ENCODE measurements around the gene ARL6IP4. TPM values are rescaled to one million over a fixed set of nuclear protein-coding genes. Genes with fewer than 3 reads are reported as not detected.
"Not testable (repeated sequence)": the region's sequence is repeated elsewhere in the genome, so short reads cannot be mapped to it uniquely, and the experiment has no call there.

Gene ARL6IP4
- 100 to 1,000 TPM; 136 to 158 TPM for total RNA-seq
- long read RNA-seq, transcript ARL6IP4-208 (6 exons, 796 nt): minor isoform, 6 of 158 reads
- long read RNA-seq, transcript ARL6IP4-201 (6 exons, 1,644 nt): minor isoform, 20 of 158 reads
- long read RNA-seq, transcript ARL6IP4-220 (6 exons, 1,591 nt): major isoform, 32 of 158 reads
- long read RNA-seq, transcript ARL6IP4-210 (6 exons, 1,491 nt): minor isoform, 15 of 158 reads
- long read RNA-seq, partial matches to known transcripts: 19 of 158 reads
- long read RNA-seq, other reads (novel, unspliced or antisense): 57 of 158 reads

DNA sequence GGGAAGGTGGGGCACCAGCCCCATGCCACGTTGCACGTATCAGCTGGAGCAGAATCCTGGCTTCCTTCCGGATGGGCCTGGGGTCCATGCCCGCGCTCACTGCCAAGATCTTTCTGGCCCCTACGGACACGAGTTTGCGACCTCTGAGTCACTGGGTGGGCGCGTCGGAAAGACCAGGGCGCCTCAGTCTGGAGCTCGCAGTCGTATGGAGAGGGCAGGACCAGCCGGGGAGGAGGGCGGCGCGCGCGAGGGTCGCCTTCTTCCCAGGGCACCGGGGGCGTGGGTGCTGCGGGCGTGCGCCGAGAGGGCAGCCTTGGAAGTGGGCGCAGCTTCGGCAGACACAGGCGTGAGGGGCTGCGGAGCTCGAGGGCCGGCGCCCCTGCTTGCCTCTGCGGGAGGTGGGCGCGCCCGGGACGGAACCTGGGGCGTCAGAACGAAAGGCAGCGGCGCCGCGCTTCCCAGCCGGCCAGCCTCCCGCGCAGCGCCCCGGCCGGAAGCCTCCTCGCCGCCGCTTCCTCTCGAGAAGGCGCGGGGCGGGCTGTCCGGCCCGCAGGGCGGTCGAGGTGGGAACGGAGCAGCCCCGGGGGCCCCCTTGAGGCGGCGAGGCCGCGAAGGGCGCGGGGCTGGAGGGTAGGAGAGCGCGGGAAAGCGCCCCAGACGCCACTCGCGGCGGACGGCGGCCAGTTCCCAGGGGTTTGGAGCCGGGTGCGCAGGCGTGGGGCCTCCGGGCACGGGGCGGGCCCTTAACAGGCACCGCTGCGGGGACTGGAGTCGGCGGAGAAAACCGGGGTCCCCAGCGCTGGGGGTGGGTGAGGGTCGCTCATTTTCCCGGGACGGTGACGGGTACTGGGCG is at the start of gene ARL6IP4:
Gene ARL6IP4, plus strand, starts transcription at position 499 of the 853 bp plus-strand sequence. CDS start 459 bp downstream, outside the sequence.
- intact Hi-C loops (cut with DNase I, micrococcal nuclease): loop anchor here in 1 of 2 donors (10.0 kb wide), 1 partner anchor 254 kb away; the partner anchor contains the start of genes MPHOSPH9 and MTRFR

DNA sequence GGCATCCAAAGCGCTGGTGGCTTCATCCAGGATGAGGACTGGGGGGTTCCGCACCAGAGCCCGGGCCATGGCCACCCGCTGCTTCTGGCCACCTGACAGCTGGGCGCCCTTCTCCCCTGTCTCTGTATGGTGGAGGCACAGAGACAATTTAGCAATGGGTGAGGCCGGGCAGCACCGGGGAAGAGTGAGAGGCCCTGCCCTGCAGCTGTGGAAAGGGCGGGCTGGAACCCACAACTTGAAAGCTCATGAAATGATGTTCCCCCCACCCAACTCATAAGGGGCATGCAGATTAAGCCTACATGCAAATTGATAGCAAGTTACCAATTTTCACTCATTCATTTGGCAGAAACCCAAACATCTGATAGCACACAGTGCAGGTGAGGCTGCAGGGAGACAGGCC is 48.3 kb upstream of the ARL6IP4 start:
- no peak for ATAC-seq

More for the DNA sequence above, at the start of gene ARL6IP4:
- peak; percentile 78 for ATAC-seq
- peak in 1 of 2 donors; percentile 79 for DNase-seq

DNA sequence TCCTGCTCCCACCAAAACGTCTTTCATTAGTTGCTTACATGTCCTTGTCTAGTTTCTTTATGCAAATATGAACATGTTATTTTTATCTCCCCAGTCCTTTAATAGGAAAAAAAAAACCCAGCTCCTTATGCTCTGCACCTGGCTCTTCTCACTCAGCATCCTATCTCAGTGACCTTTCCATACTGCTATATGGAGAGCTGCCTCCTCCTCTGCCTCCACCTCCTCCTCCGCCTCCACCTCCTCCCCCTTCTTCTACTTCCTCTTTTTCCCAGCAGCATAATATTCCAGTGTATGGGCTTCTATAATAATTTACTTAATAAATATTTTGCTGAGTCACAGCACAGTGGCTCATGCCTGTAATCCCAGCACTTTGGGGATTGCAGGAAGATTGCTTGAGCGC is 45.8 kb upstream of the ARL6IP4 start:
- ATAC-seq (no peak), DNase-seq (no peak)
- intact Hi-C loops (cut with DNase I, micrococcal nuclease): no loop called here

More for the DNA sequence above, 48.3 kb upstream of the ARL6IP4 start:
- intact Hi-C loops (cut with DNase I, micrococcal nuclease): no loop called here
- DNase-seq: no peak

DNA sequence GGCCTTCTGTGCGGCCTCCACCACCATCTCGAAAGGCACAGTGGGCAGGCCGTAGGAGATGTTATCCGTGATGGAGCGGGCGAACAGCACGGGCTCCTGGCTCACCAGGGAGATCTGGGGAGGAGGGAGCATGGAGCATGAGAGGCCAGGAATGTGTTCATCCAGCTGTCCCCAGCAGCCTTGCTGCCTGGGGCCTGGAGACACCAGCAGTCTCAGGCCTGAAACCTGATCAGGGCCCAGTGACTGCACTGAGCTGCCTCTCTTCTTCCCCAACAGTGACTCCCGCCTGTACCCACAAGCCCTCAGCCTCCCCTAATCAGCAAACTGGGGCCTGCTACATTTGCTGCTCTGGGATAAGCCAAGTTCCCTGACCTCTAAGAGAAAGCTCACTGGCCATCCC is 45.2 kb upstream of the ARL6IP4 start:
- no peak for ATAC-seq
- no peak for DNase-seq
- intact Hi-C loops (cut with DNase I, micrococcal nuclease): no loop called here

DNA sequence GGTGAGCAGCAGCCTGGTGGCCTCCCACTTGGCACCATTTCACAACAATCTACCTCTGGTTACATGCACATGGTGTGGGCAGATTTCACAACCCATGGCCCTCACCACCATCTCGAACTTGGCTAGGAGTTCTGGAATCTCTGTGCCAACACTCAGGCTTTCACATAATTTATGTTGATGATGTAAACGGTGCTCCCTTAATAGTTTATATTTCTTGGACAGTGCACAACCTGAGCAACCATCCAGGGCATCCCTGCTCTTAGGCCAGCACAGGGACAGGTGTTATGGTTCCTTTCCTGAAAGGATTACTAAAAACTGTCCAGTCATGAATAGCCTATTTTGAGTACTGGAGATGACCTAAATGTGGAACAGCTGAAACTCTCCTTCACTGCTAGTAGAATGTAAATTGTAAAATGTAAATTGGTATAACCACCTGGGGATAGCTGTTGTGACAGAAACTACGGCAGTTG is 42.8 kb upstream of the ARL6IP4 start:
- DNase-seq (no peak), ATAC-seq (no peak)
- intact Hi-C loops (cut with DNase I, micrococcal nuclease): no loop called here

DNA sequence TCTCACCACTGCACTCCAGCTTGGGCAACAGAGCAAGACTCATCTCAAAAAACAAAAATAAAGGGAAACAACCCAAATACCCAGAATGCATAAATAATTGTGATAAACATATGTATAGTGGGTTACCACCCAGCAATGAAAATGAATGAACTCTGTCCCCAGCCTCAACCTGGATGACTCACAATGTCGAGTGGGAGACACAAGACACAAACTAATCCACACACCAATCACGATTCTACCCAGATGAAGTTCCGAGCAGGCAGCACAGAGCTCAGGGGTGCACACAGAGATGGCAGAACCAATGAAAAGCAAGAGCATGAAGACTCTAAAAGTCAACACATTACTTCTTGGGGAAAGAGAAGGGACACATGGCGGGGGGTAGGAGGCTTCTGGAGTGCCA is 41.4 kb upstream of the ARL6IP4 start:
- intact Hi-C loops (cut with DNase I, micrococcal nuclease): no loop called here
- peak; percentile 29 for ATAC-seq
- no peak for DNase-seq

DNA sequence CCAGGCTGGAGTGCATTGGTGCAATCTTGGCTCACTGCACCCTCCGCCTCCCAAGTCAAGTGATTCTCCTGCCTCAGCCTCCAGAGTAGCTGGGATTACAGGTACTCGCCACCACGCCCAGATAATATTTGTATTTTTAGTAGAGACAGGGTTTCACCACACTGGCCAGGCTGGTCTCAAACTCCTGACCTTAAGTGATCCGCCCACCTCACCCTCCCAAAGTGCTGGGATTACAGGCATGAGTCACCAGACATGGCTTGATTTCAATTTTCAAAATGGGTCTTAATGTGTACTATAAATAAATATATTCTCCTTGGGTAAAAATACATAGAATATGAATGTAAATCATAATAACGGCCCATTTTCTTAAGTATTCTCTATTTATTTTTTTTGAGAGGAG is 39.1 kb upstream of the ARL6IP4 start:
- ATAC-seq; intact Hi-C loops (cut with DNase I, micrococcal nuclease); DNase-seq: not testable (repeated sequence)

DNA sequence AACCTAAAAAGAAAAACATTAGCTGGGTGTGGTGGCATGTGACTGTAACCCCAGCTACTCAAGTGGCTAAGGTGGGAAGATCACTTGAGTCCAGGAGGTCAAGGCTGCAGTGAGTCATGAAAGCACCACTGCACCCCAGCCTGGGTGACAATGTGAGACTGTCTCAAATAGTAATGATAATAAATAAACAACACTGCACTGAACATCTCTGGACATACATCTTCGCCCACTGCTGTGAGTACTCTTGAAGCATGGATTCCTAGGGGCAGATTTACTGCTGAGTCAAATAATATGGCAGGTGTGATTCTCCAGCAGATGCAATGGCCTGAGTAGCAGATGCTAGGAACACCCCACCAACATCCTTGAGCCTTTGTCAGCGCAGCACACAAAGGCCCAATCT is 37.8 kb upstream of the ARL6IP4 start:
- peak; percentile 12 for ATAC-seq
- intact Hi-C loops (cut with DNase I, micrococcal nuclease): no loop called here
- no peak for DNase-seq

DNA sequence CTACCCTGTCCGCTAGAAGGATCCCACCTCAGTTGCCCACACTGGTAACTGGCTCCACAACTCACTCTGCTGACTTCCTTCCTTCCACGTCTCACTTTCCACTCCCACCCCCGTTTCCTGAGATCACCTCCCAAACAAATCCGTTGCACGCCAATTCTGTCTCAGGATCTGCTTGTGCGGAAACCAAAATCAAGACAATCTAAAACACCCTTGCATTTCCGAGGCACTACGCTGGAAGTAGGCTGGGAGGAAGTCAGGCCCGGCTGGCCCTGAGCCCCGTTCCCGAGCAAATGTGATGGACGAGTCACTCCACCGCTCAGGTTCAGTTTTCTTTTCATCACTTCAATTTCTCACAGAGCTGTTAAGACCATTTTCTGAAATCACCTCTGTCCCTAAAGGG is 37.3 kb upstream of the ARL6IP4 start:
- DNase-seq (no peak), ATAC-seq (no peak)
- intact Hi-C loops (cut with DNase I, micrococcal nuclease): no loop called here

DNA sequence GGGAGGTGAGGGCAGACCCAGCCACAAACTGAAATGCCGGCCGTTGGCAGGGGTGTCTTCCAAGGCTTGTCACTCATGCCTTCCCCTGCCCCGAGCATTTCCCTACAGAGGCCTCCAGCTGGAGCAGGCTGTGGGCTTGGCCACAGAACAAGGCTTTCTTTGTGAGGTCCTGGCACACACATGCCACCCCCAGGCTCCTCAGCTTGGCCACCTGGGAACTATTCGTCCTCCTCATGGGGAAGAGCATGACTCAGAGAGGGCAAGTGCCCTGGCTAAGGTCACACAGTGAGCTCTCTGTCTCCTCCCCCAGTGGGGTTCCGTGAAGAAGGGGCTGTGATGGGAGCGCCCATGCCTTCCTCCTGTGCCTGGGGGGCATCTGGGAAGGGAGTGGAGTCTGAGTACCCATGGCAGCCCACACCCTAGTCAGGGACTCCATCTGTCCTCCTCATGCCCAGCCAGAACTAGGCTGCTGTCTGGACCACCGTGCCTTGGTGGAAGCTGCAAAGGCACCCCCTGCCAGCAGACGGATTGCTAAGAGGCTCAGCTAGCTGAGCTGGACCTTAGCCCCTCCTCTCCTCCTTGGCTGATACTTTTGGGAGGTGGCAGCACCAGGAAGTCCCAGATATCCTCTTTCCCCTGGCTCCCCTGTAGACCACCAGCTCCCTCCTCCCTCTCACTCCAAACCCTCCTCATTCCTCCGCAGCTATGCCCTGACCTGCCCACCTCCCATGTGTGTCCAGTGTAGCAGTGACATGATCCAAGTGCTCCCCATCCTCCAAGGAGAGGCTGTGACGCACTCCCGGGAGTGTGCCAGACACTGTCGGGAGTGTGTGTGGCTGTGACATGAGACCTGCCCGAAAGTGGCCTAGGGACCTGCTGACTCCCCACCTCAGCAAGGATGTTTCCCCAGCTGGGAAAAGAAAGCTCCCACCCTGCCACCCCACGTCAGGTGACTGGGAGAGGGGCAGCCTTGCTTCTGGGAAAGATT is 35.6 kb upstream of the ARL6IP4 start:
- ATAC-seq: peak; percentile 24
- intact Hi-C loops (cut with DNase I, micrococcal nuclease): no loop called here

DNA sequence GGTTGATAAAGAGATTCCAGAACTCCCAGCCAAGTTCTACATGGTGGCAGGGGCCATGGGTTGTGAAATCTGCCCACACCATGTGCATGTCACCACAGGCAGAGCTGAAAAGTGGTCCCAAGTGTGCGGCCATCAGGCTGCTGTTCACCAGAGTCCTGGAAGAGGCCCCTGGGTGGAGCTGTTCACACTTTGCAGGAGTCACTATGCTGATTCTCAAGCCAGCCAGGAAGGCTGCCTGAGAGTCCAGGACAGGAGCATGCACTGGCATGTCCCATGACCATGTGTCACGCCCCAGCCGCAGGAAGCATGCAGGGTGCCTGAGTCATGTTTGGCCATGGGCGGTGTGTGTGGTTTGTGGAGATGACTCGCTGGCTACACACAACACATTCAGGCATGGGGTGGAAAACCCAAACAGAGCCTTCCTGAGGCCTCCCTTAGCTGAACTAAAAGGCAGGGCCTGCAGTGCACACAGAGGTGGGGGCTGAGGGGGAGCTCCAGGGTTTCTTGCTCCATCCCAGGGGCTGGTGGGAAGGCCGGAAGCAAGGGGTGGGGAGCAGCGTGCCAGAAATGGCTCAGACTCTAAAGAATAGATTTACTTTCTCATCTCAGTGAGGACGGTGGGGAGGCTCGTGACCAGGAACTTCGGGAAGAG is 33.7 kb upstream of the ARL6IP4 start:
- intact Hi-C loops (cut with DNase I, micrococcal nuclease): no loop called here
- DNase-seq (peak; percentile 78 to 93), ATAC-seq (peak; percentile 75)

More for the DNA sequence above, 35.6 kb upstream of the ARL6IP4 start:
- DNase-seq: no peak

DNA sequence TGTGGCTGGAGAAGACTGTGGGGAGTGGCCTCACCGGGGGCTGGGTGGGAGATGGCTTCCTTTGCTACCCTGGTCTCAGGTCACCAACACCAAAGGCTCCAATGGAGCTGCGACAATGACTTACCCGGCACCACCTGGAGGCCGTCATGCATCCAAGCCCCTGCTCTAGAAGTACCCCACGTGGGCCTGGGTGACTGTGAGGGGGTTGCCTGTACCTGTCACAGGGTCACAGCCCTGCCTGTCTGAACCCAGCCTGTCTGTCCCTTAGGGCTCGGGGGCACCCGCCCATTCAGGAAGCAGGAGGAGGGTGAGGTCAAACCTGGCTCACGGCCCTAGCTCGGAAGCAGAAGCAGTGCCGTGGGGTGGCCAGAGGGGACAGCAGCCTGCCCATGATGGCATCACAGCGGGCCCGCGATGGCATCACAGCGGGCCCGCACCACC is 33.1 kb upstream of the ARL6IP4 start:
- peak; percentile 62 for ATAC-seq
- intact Hi-C loops (cut with DNase I, micrococcal nuclease): no loop called here
- peak; percentile 70 to 84 for DNase-seq

DNA sequence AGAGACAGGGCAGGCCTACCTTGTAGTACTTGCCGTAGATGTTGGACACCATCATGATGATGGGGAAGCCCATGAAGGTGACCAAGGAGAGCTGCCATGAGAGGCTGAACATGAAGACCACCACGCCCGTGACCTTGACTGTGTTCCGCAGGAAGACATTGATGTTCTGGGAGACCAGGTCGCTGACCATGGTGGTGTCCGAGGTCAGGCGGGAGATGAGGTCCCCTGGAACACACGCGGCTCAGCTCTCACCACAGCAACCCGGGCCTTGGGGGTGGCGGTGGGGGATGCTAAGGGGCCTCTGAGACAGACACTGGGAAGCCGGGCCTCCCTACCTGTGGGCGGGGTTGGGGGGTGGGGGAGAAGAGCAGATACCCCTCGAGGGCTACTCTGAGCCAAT is 31.9 kb upstream of the ARL6IP4 start:
- ATAC-seq: no peak
- intact Hi-C loops (cut with DNase I, micrococcal nuclease): no loop called here
- DNase-seq: no peak

DNA sequence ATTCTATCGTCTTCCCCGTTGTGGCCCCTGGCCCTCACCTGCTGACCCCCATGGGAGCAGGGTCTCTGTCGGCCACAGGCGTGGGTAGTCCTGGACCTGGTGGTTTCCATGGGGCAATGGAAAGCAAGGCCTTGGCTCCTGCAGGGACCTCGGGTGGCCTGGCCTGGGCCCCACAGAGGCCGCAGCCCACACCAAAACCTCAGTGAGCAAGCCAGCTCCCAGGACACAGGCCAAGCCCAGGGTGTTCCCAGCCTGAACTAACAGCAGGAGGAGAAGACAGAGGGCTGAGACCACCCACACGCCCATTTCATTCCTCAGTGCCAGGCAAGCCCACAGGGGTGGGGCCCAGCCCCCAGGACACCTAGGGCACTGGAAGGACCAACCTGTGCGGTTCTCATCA is 31.1 kb upstream of the ARL6IP4 start:
- ATAC-seq (no peak), DNase-seq (no peak)
- intact Hi-C loops (cut with DNase I, micrococcal nuclease): no loop called here

DNA sequence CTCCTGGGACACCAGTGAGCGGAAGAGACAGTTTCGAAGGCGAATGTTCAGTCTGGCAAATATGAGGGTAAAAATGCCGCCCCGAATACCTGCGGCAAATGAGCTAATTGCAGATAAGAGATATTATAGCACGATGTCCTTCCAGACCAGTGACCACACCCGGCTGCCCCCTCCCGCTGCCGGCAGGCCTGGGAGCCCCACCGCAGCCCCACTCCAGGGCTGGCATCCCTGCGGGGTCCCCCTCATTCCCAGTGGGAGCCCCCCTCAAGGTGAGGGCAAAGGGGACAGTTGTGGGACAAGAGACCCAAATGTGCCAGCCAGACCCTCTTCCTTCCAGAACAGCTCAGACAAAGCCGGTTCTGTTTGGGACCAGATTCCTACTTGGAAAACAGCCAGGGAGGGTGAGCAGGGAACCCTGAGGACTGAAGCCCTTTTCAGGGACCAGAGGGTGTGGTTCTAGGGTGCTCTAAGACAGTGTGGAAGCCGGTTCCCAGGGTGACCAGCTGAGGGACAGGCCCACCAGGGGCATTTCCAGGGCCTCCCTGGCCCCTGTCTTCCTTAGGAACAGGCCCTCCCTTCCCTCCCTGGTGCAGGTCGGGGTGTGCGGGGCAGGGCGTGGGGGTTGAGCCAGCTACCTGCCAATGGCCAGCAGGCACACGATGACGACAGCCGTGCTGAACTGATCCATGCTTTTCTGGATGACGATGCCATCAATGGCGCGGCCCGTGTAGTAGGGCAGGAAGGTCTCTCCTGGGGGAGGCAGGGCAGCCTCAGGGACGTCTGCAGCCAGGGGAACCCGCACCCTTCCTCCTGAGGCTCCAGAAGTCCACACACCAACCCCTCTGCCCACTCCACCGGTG is 30.4 kb upstream of the ARL6IP4 start:
- DNase-seq: no peak
- intact Hi-C loops (cut with DNase I, micrococcal nuclease): loop anchor here (5.0 kb wide), 3 partner anchors 88 to 158 kb away; no protein-coding TSS in a partner anchor
- ATAC-seq: no peak

DNA sequence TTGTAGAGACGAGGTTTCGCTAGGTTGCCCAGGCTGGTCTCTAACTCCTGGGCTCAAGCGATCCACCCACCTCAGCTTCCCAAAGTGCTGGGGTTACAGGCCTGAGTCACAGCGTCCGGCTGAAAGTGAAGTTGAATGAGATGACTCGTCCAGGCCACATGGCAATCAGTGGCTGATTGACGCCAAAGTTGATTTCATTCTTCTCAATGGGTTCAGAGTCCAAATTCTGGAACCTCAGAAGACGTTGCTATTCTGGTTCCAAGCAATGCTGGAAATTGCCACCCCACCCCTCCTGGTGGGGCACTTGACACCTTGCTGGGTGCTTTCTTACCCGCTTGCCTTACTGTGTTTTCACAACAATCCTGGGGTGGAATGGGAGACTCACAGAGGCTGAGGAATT is 29.1 kb upstream of the ARL6IP4 start:
- intact Hi-C loops (cut with DNase I, micrococcal nuclease): loop anchor here (5.0 kb wide), 3 partner anchors 89 to 159 kb away; no protein-coding TSS in a partner anchor
- ATAC-seq: peak; percentile 69
- peak; percentile 60 to 63 for DNase-seq
